SKM-1 (cell line): ENCODE results near the gene COL24A1.
A peak's percentile ranks its signal among the peaks of the same experiment; 100 is the strongest.
"Not testable (repeated sequence)": the region's sequence is repeated elsewhere in the genome, so short reads cannot be mapped to it uniquely, and the experiment has no call there.

Source experiments
- DNase-seq: peaks from one replicate; lab custom pipeline; 2025; ENCODE audit not compliant: unreplicated experiment; lab: John Stamatoyannopoulos, UW

The COL24A1 gene

DNA sequence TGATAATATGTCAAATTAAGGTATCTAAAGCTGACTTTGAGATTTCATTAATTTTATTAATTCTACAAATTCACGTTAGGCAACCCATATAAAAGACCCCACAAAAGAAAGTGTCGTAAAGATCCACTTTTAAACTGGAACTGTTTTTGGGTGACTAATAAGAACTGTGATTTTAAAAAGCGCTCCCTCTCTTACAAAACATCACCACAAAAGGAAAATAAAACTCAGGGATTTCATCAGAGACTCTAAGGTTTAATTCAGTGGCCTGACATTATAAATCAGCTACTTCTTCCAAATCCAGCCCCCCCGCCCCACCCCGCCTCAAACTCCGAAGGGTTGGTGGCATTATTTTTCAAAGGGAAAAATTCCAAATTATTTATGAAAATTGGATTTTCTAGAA is 2.7 kb downstream of the COL24A1 start:
- no peak for DNase-seq

- DNase-seq: no peak
Measured at GRCh38 chr1:86152887-86153286, 3.7 kb downstream of the COL24A1 start.

DNA sequence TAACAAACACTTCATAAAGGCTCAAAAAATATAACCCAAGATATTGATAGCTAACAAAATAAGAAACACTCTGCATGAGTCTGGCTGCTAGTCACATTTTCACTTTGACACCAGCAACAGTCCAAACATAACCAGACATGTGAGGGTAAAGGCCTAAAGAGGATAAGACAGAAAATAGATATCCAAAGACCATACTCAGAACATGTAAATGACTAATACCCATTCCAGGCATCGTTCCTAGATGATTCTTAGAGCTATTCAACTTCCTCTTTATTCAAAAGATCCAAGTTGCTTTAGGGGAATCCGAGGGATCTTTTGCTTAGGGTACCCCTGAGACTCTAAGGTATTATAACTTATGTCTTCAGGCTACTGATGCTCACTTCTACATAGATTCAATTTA is 5.1 kb downstream of the COL24A1 start:
- DNase-seq: no peak

DNA sequence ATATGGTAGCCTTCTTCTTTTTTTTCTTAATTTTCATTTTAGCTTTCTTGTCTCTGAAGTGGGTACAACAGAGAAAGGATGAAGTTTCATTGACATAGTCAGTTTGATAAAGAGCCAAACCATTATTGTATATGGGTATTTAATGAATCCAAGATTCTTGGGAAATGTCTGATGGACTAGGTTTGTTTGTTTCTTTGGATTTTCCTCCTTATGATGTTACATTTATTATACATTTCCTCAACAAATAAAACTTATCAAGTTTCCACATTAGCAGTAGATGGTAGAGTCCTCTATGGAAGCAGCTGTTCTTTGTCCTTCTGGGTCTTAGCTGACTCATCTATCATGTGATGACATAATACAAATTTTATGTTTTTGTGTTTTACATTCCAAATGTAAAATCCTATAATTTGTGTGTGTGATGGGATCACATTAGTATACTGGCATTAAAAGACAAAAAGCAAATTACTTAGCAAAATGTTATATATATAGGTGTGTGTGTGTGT is 6.0 kb downstream of the COL24A1 start:
- no peak for DNase-seq

DNA sequence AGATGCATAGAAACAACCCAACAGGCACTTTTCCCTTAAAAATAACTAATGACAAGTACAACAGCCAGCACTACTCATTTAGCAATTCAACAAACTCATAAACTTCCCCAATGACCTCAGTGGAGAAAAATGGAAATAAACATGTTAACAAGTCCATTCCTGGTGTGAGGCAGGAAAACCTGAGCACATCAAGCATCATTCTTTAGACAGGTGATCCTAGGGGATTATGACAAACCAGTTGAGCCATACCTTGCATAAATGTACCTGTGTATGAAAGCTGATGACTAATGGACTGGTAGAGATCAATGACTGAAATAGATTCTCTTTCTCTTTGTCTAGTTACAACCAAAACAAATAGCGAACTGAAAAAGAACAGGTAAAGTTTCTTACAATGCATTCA is 7.0 kb downstream of the COL24A1 start:
- no peak for DNase-seq

- no peak for DNase-seq
Measured at GRCh38 chr1:86147755-86148154, 8.8 kb downstream of the COL24A1 start.

DNA sequence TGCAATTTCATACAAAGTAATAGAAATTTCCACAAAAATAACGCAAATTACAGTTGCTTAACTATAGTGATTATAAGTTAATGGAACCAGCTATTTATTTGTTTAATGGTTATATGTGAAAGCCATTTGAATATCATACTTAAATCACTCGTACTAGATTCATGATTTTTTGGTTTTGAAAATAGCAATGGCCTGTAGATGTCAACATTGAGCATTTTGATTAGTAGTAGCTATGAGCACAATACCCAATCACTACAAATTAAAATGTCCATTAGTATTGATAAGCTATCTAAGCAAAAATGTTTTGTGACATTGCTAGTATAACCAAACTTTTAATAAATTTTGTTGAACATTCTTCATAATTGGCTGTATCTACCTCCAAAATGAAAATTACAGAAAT is 10.0 kb downstream of the COL24A1 start:
- DNase-seq: no peak

- no peak for DNase-seq
Measured at GRCh38 chr1:86140281-86140880, 16.2 kb downstream of the COL24A1 start.

- DNase-seq: no peak
Measured at GRCh38 chr1:86138746-86139145, 17.8 kb downstream of the COL24A1 start.

DNA sequence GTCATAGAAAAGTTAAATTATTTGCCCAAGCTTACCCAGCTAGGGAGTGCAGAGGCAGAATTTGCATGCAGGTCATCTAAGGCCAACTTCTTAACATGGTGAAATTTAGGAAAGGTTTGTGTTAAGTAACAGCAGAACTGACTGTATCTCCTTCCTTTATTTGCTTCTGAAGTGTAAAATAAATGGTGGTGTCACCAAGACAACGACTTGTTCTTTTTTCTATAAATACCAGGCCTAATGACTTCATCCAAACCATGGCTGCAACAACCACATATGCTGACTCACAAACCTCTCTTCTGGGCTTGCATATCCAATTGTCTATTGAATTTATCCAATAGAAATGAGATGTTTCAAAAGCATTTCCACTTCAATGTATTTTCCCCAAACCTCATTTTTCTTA is 19.1 kb downstream of the COL24A1 start:
- DNase-seq: peak; percentile 76

- no peak for DNase-seq
Measured at GRCh38 chr1:86119214-86119764, 37.3 kb downstream of the COL24A1 start.

- no peak for DNase-seq
Measured at GRCh38 chr1:86114816-86115400, 41.7 kb downstream of the COL24A1 start.

GRCh38 chr1:86114236-86114635 is 42.3 kb downstream of the COL24A1 start:
- DNase-seq: no peak

DNA sequence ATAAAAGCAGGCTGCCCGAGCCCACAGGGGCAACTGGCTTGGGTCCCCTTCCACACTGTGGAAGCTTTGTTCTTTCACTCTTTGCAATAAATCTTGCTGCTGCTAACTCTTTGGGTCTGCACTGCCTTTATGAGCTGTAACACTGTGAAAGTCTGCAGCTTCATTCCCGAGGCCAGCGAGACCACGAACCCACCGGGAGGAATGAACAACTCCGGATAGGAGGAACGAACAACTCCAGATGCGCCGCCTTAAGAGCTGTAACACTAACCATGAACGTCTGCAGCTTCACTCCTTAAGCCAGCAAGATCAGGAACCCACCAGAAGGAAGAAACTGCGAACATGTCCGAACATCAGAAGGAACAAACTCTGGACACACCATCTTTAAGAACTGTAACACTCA is 45.0 kb downstream of the COL24A1 start:
- not testable (repeated sequence) for DNase-seq

DNA sequence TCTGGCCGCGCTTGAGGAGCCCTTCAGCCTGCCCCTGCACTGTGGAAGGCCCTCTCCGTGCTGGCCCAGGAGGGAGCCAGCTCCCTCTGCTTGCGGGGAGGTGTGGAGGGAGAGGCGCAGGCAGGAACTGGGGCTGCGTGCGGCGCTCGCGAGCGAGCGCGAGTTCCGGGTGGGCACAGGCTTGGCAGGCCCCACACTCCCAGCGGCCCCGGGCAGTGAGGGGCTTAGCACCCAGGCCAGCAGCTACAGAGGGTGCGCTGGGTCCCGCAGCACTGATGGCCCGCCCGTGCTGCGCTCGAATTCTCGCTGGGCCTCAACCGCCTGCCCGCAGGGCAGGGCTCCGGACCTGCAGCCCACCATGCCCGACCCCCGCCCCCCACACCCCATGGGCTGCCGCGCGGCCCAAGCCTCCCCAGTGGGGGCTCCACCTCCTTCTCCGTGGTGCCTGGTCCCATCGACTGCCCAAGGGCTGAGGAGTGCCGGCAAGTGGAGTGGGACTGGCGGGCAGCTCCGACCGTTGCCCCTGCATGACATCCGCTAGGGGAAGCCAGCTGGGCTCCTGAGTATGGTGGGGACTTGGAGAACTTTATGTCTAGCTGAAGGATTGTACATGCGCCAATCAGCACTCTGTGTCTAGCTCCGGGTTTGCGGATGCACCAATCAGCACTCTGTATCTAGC is 46.0 kb downstream of the COL24A1 start:
- no peak for DNase-seq

DNA sequence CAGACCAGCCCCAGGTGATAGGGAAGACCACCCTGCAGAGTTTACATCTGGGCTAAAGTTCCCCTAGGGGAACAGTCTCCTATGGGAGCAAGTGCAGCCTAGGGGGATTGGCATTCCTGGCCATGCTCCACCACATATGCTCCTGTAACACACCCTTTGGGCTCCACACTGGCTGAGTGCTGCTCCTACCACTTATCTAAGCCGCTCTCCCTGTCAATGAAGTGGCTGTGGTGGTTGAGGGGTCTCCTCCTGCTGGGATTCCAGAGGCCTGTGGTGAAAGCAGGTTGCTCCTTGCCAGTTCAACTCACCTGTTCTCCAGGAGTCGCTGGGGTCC is 51.1 kb downstream of the COL24A1 start:
- no peak for DNase-seq

DNA sequence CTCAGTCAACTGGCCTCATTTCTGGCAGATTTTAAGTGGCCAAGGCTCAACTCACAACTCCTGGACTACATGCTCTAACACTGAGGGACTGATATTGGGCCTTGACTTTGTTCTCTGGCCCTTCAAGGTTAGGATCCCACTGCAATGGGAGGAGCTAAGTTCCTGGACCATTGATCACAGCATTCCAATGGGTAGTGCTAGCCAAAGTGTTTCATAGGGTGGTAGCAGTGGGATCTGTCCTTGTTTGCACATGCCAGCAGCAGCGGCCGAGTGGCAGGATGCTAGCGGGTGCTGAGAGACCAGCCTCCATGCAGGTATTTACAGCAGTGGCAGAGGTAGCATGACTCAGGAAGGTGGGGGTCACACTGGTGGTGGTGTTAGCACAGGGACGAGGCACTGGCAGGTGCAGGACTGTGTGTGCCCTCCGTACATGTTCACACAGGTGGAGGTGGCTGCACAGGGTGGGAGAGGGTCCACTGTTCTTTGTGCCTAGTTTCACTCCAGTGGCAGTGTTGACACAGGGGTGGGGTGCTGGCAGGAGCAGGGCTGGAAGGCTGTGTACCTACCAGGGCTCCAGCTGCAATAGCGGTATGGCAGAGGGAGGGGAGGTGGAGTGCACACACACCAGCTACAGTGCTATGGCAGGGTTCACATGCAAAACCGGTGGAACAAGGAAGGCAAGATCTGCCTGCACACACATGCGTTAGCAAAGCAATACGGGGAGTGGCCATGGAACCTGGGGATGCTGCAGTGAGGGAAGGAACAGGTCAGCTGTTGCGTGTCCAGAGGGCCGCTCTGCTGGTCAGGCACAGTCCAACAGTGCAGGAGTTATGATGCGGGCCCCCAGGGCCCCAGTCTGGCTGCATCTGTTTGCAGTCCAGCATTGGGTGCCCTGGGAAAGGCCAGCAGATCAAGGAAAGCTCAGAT is 51.7 kb downstream of the COL24A1 start:
- no peak for DNase-seq

- DNase-seq: no peak
Measured at GRCh38 chr1:86101616-86102015, 55.0 kb downstream of the COL24A1 start.

DNA sequence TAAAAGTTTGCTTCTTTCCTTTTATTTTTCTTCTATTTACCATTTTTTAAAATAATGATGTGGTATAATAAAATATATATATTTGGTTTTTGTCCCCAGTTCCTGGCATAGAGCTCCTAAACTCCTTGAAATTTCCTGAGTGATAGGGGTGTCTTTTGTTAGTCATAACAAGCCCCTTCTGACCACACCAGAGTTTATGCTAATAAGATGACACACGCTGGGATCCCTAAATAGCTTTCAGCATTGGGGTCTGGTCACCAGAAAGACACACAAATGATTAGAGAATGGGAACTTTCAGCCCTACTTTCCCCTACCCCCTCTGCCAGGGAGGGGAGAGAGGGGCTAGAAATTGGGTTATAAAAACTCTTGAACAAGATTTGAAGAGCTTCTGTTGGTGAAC is 56.2 kb downstream of the COL24A1 start:
- no peak for DNase-seq

DNA sequence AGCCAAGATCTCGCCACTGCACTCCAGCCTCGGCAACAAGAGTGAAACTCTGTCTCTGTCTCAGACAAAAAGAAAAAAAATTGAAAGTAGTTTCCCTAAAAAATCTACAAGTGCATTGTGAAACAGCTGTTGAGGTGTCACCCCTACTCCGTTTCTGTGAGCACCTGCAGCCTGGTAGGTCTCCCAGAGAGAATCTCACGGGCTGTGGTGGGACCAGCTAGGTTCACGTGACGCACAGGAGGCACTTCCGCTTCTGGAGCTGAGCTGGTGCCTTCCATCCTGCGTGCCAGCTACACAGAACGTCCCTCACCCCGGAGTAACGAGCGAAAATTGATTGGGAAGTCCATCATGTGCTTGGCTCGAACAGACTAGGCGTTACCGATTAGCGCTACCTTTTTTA is 66.8 kb downstream of the COL24A1 start:
- DNase-seq: no peak

GRCh38 chr1:86085741-86086409 is 70.7 kb downstream of the COL24A1 start:
- DNase-seq: no peak
